ELF-1 (cell line): ENCODE results near the gene LRRC27.
A peak's percentile ranks its signal among the peaks of the same experiment; 100 is the strongest.

ENCODE experiments used
- DNase-seq: peaks from one replicate; pipeline ENCODE4 v3.0.0-alpha.2; 2016; ENCODE audit warnings: low read depth, low spot score

Gene LRRC27

GRCh38 chr10:132301371-132302330 is 30.3 kb upstream of the LRRC27 start:
- no peak for DNase-seq

DNA sequence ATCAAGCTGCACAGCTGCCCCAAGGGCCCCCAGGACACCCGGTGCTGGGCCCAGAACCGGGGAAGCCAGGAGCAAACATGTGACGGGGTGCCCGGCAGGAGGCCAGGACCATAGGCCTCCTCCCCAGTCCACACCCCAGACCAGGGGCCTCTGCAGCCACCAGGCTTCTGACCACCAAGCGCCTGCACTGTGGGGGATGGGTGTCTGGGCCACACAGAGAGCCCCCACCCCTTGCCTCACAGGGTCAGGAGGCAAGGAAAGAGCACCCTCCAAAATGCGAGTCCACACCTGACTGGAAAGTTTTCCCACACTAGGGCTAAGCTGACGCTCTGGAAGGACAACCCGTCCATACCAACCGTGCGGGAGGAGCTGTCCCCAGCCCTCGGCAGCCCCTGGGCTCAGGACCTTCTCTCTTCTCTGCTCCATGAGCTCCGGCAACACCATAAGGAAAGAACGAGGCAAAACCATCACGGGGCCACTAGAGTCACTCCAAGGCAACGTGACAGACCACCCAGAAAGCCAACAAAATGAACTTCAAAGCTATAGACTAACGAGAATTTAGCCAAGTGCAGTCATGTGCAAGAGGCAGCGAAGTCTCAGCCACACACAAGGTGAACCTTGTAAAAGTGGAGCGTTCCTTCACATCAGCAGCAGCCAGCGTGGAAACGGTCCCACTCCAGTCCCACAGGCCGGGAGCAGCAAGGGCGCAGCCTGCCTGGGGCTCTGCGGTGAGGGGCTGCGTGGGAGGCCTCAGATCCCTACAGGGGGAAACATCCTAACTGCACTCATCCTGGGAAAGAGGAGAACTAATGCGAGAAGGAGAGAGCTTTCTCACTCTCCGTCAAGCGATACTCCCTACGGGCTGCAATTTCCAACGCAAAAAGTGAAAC is 29.3 kb upstream of the LRRC27 start:
- DNase-seq = no peak

DNA sequence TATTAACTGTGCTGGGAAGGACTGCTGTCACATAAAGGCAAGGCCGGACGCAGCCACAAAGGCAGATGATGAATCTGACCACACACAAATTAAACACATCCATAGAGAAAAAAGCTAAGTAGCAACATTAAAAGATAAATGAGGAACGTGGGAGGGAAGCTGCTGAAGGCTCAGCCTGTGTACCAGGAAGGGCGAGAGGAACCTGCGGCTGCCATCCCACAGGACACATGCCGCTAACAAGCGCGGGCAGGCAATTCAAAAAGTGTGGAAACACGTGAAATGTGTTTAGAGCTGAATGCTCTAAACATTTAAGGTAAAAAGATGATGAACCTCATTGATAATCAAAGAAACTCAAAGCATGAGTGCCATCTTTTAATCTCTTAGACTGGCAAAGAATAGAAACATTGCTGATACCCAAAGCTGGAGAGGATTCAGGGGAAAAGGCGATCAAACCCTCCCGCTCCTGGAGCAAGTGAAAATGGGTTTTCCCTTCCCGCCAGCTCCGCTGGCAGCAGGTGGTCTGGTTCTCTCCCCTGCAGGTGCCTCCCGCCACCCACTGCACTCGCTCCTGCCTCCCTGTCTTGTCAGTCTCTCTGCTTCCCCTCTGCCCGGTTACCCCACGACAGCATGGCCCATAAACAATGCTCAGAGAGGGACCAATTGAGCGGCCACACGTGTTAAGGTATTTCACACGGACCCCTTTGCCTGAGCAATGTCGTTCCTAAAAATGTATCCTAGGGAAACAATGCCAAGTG is 28.5 kb upstream of the LRRC27 start:
- no peak for DNase-seq

DNA sequence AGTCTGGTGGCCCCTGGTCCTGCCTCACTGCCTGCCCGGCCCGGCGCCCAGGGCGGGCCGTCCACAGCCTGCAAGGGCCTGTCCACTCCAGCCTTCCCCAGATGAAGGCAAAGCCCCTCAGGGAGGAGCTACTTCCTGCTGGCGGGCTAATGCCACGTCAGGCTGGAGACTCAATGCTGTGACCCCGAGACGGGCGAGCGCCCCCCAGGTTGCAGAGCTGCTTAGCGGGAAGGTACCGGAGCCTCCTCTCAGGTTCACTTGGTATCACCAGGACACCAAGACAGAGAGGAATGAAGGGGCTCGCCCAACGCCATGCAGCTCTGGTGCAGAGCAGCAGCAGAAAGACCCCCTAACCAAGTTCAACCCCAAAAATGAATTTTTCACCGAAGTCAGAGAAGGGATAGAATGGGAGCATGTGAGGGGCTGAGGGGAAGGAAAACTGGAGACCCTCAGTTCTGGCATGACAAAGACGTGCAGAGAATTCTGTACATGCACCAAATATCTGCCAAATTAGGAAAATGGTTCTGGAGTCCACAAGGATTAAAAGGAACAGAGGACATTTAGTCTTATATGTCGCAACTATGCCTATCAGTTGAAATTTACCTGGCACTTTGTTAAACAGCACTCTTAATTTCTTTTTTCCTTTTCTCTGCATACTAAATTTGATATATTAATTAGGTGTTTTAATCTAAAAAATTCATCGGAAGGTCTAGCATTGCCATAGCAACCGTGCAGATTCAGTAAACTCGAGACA is 27.1 kb upstream of the LRRC27 start:
- DNase-seq = no peak

DNA sequence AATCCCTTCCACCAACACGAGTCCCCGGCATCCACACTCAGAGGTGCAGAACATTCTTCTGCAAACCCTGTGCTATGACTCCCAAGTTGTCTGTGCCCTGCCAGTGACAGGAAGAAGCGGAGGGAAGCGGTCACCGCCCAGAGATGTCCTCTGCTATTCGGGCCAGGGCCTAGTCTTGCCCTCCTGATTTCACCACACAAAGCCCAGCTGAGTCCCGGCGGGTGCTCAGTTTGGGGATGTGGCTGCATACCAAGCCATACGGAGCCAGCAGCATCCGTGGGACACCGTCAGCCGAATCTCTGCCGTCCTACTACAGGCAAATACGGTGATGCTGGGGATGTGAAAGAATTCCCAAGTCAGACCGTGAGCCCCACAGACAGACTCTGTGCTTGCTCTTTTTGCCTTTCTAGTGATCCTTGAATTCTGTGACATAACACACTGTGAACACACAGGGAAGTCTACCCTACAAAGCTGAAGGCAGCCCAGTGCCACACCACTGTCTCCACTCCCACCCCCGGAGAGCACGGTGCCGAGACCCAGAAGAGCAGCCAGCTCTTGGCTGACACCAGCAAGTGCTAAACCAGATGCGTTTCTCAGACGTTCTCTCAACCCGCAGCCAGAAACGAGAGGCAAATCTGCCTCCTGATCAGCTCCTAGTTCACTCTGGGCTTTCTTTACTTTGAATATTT is 26.2 kb upstream of the LRRC27 start:
- no peak for DNase-seq

DNA sequence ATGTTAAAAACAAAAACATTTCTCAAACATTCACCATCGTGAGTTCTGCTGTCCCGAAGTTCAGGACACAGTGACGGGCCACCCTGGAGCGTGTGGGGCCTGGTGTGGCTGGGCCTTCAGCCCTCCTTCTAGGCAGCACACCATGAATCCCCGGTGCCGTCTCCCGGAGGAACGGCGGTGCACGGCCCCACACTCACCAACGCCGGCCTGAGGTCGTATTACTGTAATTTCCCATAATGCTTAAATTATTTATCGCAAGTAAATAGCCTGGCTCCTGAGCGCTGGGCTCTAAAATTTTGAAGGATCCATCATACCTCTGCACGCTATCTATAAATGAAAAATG is 25.7 kb upstream of the LRRC27 start:
- DNase-seq = no peak

- no peak for DNase-seq
These were observed 24.9 kb upstream of the LRRC27 start for GRCh38 chr10:132306864-132307751.

DNA sequence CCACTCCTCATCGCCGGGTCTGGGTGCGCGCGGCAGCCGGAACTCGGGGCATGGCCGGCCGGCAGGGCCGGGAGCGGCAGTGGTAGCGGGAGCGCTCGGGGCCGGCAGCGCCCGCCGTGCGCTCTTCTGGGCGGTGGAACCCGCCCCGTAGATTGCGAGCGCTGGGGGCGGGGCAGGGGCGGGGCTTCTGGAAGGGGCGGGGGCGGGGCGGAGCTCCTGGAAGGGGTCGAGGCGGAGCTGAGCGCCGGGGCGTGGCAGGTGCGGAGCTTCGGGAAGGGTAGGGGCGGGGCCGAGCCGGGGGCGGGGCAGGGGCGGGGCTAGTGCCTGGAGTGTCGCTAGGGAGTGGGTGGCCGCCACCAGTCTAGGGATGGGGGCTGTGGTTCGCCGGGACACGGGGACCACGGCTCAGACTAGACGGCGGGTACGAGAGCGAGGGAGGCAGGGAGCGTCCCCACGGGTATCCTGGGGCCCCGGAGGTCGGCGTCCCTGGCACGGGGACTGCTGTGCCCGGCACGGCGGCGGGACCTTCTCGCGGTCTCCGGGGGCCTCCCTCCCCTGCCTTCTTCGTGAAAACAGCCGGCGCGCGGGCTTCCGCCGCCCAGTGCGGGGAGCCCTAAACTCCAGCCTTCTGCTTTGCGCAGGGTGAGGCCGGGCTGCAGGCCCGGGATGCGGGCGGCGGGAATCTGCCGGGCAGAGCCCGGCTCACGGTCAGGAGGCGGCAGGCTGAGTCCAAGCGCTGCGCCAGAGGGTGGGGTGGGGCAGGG is 24.0 kb upstream of the LRRC27 start, which contains the start of gene STK32C:
Gene STK32C, minus strand, starts transcription at position 128 of the 764 bp plus-strand sequence. Its CDS starts 117 bp downstream, at position 11.
- peak; percentile 57 for DNase-seq

- no peak for DNase-seq
These were observed 23.2 kb upstream of the LRRC27 start for GRCh38 chr10:132308587-132309470.

DNA sequence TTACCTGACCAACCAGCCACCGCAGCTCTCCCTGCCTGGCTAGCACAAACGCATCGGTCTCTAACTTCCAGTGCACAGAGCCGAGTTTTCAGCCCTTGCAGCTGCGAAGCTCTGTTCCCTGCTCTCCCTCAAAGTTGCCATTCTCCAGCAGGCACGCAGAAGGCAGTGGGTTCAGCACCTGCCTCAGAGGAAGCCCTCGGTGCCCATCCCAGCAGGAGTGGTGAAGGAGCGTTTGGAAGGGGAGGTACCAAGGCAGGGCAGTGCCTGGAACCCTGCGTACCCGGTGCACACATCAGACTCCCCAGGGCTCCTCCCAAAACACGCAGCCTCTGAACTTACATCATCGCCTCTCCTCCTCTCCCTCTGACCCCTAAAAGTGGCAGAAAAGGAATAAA is 22.5 kb upstream of the LRRC27 start:
- no peak for DNase-seq

DNA sequence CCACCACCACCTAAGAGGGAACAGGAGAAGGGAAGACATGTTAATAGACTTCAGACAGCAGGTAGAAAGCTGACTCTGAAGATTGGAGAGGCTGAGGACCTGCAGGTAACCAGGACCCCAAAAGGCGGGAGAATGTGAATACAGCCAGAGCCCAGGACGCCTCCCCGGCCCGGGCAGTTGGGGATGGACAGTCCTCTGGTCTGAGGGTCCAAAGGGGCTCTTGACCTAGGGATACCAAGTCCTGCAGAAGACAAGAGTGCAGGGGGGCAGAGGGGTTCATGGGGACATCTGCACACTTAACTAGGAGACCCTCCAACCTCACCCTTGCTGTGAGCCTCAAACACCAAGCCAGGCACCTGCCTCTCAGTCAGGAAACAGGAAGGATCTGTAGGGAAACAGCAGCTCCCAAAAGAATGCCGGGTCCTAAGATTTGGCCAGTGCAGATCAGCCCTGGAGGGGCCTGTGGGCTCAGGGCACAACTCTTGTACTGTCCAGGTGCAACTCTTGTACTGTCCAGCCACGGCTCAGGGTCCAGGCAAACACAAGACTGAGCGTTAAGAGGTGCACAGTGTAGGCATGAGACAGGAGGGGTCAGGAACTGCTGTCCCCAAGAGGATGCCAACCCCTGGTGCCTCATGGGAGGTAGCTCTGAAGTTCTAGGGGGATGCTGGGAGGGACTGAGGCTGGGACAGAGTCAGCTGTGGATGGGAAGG is 22.0 kb upstream of the LRRC27 start:
- DNase-seq = no peak

DNA sequence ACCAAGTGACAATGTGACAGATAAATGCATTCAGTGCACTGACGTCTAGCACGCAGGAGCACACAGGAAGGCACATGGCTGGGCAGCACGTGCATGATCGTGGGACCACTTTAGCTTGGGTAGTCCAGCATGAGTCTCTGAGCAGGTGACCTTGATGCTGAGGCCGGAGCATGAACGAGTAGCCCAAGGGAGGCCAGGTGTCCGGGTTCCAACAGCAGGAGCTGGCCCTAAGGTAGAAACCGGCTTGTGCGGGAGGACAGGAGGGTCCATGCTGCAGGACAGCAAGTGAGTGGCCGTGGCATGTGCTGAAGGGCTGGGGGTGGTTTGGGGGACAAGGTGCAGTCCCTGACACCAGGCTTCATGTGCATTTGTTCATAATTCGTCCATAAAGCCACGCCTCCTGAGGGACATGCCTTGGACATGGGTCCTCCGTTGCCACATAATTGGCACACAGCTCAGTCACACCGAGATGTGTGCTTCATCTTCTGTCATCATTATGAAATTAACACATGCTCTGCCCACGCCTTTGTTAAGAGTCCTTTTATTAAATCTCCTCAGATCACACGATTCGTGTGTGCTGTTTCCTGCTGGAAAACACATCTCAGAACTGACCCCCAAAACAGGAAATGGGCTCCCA is 21.2 kb upstream of the LRRC27 start:
- no peak for DNase-seq

DNA sequence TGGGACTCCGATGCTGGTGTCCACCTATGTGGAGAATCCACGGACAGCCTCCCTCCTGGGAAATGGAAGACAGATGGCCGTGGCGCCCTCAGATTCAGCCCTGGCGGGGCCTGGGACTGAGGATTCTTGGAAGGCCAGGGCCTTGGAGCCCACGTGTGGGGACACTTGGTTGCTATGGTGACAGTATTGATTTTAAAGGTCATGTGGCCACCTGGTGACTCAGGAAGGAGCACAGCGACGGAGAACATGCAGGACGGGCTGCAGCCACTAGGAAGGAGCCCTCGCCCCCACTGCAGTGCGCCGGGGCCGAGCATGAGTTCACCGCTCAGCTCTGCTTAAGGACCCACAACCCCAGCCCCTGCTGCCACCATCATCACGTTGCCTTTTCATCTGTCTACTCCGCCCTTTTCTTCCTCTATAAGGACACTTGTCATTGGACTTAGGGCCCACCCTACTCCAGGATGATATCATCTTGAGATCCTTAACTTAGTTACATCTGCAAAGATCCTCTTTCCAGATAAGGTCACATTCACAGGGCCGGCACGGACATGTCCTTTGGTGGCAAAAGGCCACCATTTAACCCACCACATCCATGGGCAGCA is 20.6 kb upstream of the LRRC27 start:
- DNase-seq = peak; percentile 61

DNA sequence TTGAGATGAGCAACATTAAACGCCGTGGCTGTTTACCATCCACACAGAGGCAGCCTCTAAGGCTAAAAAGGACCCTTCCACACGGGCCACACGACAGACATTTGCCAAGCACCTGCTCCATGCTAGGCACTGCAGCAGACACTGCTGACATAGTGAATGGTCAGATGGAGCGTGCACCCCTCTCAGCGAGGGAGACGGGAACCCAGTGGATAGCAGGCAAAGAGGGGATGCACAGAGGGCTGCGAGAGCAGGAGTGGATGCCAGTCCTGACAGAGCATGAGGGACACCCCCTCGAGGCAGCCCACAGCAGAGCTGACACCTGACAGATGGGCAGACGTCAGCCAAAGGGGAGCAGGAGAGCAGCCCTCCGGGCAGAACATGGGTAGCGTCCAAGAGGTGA is 18.7 kb upstream of the LRRC27 start:
- DNase-seq = no peak

GRCh38 chr10:132313865-132314264 is 18.1 kb upstream of the LRRC27 start:
- no peak for DNase-seq

DNA sequence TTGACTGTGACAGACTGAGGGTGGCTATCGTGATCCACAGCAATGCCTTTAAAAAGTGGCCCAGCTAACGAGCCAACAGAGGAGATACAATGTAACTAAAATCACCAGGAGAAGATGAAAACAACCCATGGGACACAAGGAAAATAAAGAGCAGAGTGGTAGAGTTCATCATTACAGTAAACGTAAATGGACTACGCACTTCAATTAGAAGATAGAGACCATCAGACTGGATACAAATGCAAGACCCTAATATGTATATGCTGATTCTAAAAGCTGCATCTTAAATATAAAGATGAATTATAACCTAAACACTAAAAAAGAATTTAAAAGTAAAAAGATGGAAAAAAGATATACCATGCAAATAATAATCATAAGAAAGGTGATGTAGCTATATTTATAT is 17.7 kb upstream of the LRRC27 start:
- DNase-seq = no peak
